Measurements from ENCODE around the gene PDRG1.

GRCh38 chr20:31910071-31910803 lies 41.6 kb downstream of the PDRG1 start:
- no peak for TF ChIP-seq CTCF (IDR thresholded peaks at IDR 0.05; ENCODE audit: low read depth, low read length)
- TF ChIP-seq POLR2A (IDR thresholded peaks at IDR 0.05; ENCODE audit: extremely low read depth, insufficient read length): no peak
- TF ChIP-seq MAX (IDR thresholded peaks at IDR 0.05; ENCODE audit: low read depth, low read length): no peak
- TF ChIP-seq MYC (IDR thresholded peaks at IDR 0.05; ENCODE audit: low read depth, low read length): no peak
